NB4 (cell line): ENCODE results near the gene TIMELESS.

Experiments
- POLR2A ChIP-seq: IDR thresholded peaks from 2 replicates; pipeline ENCODE4 v1.6.1; 2011; ENCODE audit warnings: mild to moderate bottlenecking; ENCODE audit not compliant: insufficient read length; ENCODE audit errors: extremely low read depth
- TF ChIP-seq, protein P1 (sequence below): IDR thresholded peaks from one replicate; pipeline ENCODE4 v1.5.1; 2012; ENCODE audit warnings: low read depth, low read length

DNA sequence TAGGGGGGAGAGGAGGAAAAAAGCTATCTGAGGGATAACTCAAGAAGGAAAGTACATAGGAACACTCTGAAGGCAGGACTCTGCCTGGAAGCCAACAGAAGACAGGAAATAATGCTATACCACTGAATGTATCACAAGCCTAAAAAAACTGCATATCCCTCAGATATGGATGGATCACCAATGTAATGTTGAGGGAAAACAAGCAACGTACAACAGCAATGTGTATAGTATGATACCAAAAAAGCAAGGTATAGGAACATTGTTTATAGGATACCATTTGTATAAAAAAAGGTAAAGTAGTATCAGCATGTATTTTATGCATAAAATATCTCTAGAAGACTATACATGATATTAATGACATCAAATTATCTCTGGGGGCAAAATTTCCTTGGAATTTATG, 35.3 kb upstream of the TIMELESS start:
- TF ChIP-seq, protein P1, sequence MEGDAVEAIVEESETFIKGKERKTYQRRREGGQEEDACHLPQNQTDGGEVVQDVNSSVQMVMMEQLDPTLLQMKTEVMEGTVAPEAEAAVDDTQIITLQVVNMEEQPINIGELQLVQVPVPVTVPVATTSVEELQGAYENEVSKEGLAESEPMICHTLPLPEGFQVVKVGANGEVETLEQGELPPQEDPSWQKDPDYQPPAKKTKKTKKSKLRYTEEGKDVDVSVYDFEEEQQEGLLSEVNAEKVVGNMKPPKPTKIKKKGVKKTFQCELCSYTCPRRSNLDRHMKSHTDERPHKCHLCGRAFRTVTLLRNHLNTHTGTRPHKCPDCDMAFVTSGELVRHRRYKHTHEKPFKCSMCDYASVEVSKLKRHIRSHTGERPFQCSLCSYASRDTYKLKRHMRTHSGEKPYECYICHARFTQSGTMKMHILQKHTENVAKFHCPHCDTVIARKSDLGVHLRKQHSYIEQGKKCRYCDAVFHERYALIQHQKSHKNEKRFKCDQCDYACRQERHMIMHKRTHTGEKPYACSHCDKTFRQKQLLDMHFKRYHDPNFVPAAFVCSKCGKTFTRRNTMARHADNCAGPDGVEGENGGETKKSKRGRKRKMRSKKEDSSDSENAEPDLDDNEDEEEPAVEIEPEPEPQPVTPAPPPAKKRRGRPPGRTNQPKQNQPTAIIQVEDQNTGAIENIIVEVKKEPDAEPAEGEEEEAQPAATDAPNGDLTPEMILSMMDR = no peak
- TF ChIP-seq POLR2A = no peak
